GM19468 (cell line): ENCODE data around the gene HSD17B8.
A peak's percentile ranks its signal among the peaks of the same experiment; 100 is the strongest.

Source experiments
- ATAC-seq: cut with Tn5 transposase; IDR thresholded peaks from one replicate; pipeline ENCODE4 v1.9.1; 2021; ENCODE audit warnings: mild to moderate bottlenecking, moderate library complexity, moderate number of reproducible peaks; ENCODE audit not compliant: unreplicated experiment; ENCODE audit errors: extremely low read depth

Gene HSD17B8

GRCh38 chr6:33235221-33235634, 30.8 kb downstream of the HSD17B8 start:
- ATAC-seq, result no peak

GRCh38 chr6:33236328-33236727, 31.9 kb downstream of the HSD17B8 start:
- ATAC-seq, result no peak

- no peak for ATAC-seq
Measured at GRCh38 chr6:33236852-33237251, 32.4 kb downstream of the HSD17B8 start.

DNA sequence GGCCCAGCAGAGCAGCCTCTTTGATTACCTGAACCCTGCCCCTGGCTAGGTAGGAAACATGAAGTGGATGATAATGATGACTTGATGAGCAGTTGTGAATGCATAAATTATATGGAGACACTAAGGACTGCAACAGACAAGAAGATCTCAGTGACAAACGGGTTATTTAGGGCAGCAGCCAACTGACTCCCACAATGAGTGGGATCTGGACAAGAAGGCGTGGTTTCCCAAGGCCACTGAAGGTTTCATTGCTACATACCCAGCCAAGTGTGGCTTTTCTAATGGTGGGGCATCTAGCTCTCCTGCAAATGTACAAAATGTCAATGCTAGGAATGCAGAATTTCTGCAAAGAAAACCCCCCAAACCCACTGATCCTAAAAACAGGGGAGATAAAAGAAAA, 33.3 kb downstream of the HSD17B8 start:
- no peak for ATAC-seq

DNA sequence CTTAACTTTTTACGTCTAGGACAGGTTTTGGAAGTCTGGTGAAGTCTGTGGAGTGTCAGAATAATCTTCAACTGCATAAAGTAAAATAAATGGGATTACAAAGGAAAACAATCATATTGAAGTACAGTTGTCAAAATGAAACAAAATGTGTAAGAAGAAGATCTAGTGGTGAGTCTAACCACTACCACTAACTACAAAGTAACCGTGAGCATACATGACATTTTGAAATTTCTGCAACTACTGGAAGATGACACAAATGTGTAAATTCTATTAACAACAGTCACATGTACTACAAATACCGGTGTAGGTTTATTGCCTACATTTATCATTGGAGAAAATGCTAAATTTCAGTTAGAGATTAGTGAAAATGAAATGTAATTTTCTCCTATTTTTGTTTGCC, 37.5 kb downstream of the HSD17B8 start:
- no peak for ATAC-seq

- ATAC-seq, result no peak
Measured at GRCh38 chr6:33243476-33243875, 39.0 kb downstream of the HSD17B8 start.

GRCh38 chr6:33247977-33248642, 43.7 kb downstream of the HSD17B8 start:
- ATAC-seq, result no peak

DNA sequence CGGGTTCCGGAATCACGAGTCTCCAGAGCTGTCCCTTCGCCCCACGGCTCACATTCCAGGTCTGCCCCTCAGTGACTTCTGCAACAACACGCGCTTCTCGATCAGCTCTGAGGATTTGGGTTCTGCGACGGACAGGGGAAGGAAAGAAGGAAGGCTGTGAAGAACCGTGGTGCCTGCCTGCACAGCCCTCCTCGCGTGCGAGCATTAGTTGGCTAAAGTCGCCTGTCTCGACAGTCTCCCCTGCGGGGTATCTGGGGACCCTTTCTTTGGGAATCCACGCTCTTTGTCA, 44.1 kb downstream of the HSD17B8 start:
- no peak for ATAC-seq

- peak; percentile 86 for ATAC-seq
Measured at GRCh38 chr6:33248932-33249731, 44.7 kb downstream of the HSD17B8 start.

DNA sequence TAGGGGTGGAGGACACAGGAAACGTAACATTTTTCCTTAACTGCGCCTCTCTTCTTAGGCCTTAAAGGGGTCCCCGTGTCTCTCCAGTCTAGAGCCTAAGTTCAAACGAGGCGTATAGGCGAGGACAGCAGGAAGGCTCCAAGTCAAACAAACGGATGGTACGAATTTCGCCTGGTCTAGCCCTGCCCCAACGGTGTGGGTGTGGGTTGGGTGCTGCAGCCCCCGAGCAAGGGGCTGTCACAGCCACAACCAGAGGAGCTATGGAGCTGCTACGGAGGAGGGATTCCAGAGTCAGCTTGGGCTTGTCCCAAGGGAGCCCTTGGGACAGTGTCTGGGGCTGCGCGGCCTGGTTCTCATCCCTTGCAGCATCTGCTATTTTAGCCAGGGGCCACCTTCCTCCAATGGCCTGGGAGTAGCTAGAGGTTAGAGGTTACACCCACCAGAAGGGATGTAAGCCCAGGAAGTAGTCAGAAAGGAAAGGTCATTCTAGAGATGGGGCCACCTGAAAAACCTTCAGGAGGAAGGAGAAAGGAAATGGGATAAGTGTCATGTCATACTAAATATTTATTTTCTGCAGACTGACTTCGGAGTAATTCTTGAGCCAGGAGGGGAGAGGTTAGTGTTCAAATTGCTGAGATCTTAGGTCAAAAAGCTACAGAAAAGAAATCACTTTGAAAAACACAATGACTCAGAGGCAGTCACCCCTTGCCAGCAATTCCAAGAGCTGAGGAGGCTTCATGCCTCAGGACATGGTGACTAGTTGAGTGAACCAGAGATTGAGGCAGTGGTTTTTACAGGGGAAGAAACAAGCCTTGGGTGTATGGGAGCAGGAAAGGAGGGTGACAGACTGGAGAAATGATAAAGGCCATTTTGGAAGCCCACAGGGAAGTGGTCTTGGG, 45.5 kb downstream of the HSD17B8 start:
- no peak for ATAC-seq

GRCh38 chr6:33250731-33251130, 46.3 kb downstream of the HSD17B8 start:
- no peak for ATAC-seq

GRCh38 chr6:33251395-33252012, 47.0 kb downstream of the HSD17B8 start:
- ATAC-seq, result no peak

GRCh38 chr6:33252759-33253158, 48.3 kb downstream of the HSD17B8 start:
- ATAC-seq, result no peak

DNA sequence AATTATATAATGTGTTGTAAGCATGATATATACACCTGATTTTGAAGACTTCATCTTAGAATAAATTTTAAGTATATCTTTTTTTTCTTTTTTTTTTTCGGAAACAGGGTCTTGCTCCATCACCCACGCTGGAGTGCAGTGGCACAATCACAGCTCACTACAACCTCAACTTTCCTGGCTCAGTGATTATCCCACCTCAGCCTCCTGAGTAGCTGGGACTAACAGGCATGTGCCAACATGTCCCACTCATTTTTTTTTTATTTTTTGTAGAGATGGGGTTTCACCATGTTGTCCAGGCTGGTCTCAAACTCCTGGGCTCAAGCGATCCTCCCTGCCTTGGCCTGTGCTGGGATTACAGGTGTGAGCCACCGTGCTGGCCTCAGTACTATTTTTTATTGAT, 50.1 kb downstream of the HSD17B8 start:
- ATAC-seq, result no peak
